ENCODE data around the gene ADAMTSL2.

Gene ADAMTSL2

GRCh38 chr9:133547116-133547515 lies 12.6 kb downstream of the ADAMTSL2 start:
- TF ChIP-seq CTCF (IDR thresholded peaks at IDR 0.05) = no peak

GRCh38 chr9:133551446-133551845 lies 16.9 kb downstream of the ADAMTSL2 start:
- Histone ChIP-seq H3K4me1 (ENCODE audit: control insufficient read depth in 1 of 2, insufficient read depth in 1 of 2, low read depth in 1 of 2, low read length in 1 of 2) (no peaks in the 10 kb centered on the region), H3K9me3 (no peaks in the 10 kb centered on the region), H3K27me3 (no peaks in the 10 kb centered on the region), H3K36me3 (no peaks in the 10 kb centered on the region), H3K4me3 (ENCODE audit: low read depth in 1 of 2, low read length in 1 of 2) (no peak overlapping the region), H3K27ac (no peak overlapping the region)
- TF ChIP-seq CTCF (IDR thresholded peaks at IDR 0.05) = no peak

More at GRCh38 chr9:133547116-133547515, 12.6 kb downstream of the ADAMTSL2 start:
- Histone ChIP-seq H3K4me3 (ENCODE audit: low read depth in 1 of 2, low read length in 1 of 2) (no peak overlapping the region), H3K9me3 (no peaks in the 10 kb centered on the region), H3K27me3 (peaks cover 2% of the 10 kb centered on the region), H3K36me3 (no peaks in the 10 kb centered on the region), H3K4me1 (ENCODE audit: control insufficient read depth in 1 of 2, insufficient read depth in 1 of 2, low read depth in 1 of 2, low read length in 1 of 2) (no peaks in the 10 kb centered on the region), H3K27ac (no peak overlapping the region)

GRCh38 chr9:133552236-133552635 lies 17.7 kb downstream of the ADAMTSL2 start:
- Histone ChIP-seq H3K9me3 (no peaks in the 10 kb centered on the region), H3K4me1 (ENCODE audit: control insufficient read depth in 1 of 2, insufficient read depth in 1 of 2, low read depth in 1 of 2, low read length in 1 of 2) (no peaks in the 10 kb centered on the region), H3K36me3 (no peaks in the 10 kb centered on the region), H3K27ac (no peak overlapping the region), H3K27me3 (no peaks in the 10 kb centered on the region), H3K4me3 (ENCODE audit: low read depth in 1 of 2, low read length in 1 of 2) (no peak overlapping the region)
- TF ChIP-seq CTCF (IDR thresholded peaks at IDR 0.05) = no peak

GRCh38 chr9:133553123-133553522 lies 18.6 kb downstream of the ADAMTSL2 start:
- Histone ChIP-seq H3K4me3 (ENCODE audit: low read depth in 1 of 2, low read length in 1 of 2) (no peak overlapping the region), H3K27me3 (peaks cover 8% of the 10 kb centered on the region), H3K9me3 (no peaks in the 10 kb centered on the region), H3K27ac (no peak overlapping the region), H3K4me1 (ENCODE audit: control insufficient read depth in 1 of 2, insufficient read depth in 1 of 2, low read depth in 1 of 2, low read length in 1 of 2) (peaks cover 0 to 1% of the 10 kb centered on the region in 2 experiments), H3K36me3 (no peaks in the 10 kb centered on the region)
- no peak for TF ChIP-seq CTCF (IDR thresholded peaks at IDR 0.05)

GRCh38 chr9:133553973-133554713 lies 19.6 kb downstream of the ADAMTSL2 start:
- H3K27me3 ChIP-seq = peaks cover 17% of the 10 kb centered on the region
- H3K36me3 ChIP-seq = no peaks in the 10 kb centered on the region

More at GRCh38 chr9:133553973-133554713, 19.6 kb downstream of the ADAMTSL2 start:
- TF ChIP-seq CTCF (IDR thresholded peaks at IDR 0.05) = no peak
- Histone ChIP-seq H3K4me1 (ENCODE audit: control insufficient read depth in 1 of 2, insufficient read depth in 1 of 2, low read depth in 1 of 2, low read length in 1 of 2) (peaks cover 3 to 5% of the 10 kb centered on the region in 2 experiments), H3K9me3 (no peaks in the 10 kb centered on the region), H3K4me3 (ENCODE audit: low read depth in 1 of 2, low read length in 1 of 2) (no peak overlapping the region), H3K27ac (no peak overlapping the region)
